Measurements from ENCODE around the gene TNS1. TPM values are rescaled to one million over a fixed set of nuclear protein-coding genes. Genes with fewer than 3 reads are reported as not detected.

Gene TNS1
- total RNA-seq, 1 experiment from 2014 or later: 6.2 TPM

DNA sequence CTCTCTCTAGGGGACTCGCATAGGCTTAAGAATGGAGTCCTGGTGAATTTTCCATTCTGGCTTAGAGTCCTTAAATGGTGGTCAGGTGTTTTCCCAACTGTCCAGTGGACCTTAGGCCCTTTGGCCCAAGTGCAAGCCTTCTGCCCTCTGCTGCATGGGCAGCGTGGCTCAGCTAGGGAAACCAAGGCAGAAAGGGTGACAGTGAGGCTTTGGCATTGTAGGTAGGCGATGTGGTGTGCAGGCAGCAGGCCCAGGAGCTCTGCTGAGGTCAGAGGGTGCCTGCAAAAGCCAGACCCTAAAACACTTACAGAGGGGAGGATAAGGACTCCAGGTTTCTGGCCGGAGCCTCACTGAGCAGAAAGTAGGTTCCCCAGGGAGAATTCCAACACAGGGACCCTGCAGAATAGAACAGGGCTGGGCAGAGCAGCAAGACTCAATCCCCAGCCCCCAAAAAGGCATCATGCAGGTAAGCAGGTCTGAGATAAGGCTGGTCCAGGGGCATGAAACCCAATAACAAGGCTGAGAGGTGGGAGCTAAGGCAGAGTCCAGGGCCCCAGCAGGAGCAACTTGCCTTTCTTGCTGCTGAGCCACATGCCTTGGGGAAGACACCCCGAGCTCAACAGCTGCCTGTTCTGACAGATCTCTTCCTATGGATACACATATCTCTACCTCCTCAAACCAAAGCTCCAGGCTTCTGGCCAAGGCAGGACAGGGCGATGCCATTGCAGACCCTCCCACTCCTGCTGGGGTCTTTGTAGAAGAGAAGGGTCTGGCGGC lies 199.7 kb downstream of the TNS1 start:
- H2AFZ ChIP-seq (ENCODE audit: low read depth, low read length, poor library complexity, severe bottlenecking): no peak overlapping the region
- H3K4me2 ChIP-seq (ENCODE audit: low read length): no peak overlapping the region
- H3K27me3 ChIP-seq (ENCODE audit: insufficient read depth, low read length): no peaks in the 10 kb centered on the region
- no peaks in the 10 kb centered on the region for H4K20me1 ChIP-seq (ENCODE audit: insufficient read depth)
- H3K79me2 ChIP-seq (ENCODE audit: insufficient read depth, low read length): no peaks in the 10 kb centered on the region
- H3K27ac ChIP-seq (ENCODE audit: low read depth, low read length): no peak overlapping the region
- no peak overlapping the region for H3K9ac ChIP-seq (ENCODE audit: low read length)
- no peak overlapping the region for H3K4me3 ChIP-seq (replicated peaks in 1 of 2; ENCODE audit: low read depth in 1 of 2, low read length in 2 of 2)
- ChIA-PET RAD21 (ENCODE audit: low non-redundant PET in 1 of 2, low total read pairs in 2 of 2, uncharacterized antibody in 2 of 2, unreplicated experiment in 2 of 2) (no interaction called here), POLR2A (no interaction called here), CTCF (no interaction called here)
- ATAC-seq (no peak), DNase-seq (ENCODE audit: low read depth, low spot score) (no peak)
- intact Hi-C loops (cut with micrococcal nuclease): no loop called here
- TF ChIP-seq SRF (IDR thresholded peaks at IDR 0.05; ENCODE audit: low read depth): no peak
- no peak for TF ChIP-seq ZBTB33 (IDR thresholded peaks at IDR 0.05; ENCODE audit: extremely low read depth, insufficient replicate concordance, low read length)
- no peak for TF ChIP-seq RAD21 (IDR thresholded peaks at IDR 0.05; ENCODE audit: low read depth)
- no peak for TF ChIP-seq POLR2A (IDR thresholded peaks at IDR 0.05; ENCODE audit: borderline replicate concordance, extremely low read depth, insufficient read depth, insufficient read length)
- TF ChIP-seq YY1 (IDR thresholded peaks at IDR 0.05; ENCODE audit: extremely low read depth, insufficient replicate concordance, low read depth, low read length): no peak
- TF ChIP-seq JUND (IDR thresholded peaks at IDR 0.05): no peak
- TF ChIP-seq, protein P1, sequence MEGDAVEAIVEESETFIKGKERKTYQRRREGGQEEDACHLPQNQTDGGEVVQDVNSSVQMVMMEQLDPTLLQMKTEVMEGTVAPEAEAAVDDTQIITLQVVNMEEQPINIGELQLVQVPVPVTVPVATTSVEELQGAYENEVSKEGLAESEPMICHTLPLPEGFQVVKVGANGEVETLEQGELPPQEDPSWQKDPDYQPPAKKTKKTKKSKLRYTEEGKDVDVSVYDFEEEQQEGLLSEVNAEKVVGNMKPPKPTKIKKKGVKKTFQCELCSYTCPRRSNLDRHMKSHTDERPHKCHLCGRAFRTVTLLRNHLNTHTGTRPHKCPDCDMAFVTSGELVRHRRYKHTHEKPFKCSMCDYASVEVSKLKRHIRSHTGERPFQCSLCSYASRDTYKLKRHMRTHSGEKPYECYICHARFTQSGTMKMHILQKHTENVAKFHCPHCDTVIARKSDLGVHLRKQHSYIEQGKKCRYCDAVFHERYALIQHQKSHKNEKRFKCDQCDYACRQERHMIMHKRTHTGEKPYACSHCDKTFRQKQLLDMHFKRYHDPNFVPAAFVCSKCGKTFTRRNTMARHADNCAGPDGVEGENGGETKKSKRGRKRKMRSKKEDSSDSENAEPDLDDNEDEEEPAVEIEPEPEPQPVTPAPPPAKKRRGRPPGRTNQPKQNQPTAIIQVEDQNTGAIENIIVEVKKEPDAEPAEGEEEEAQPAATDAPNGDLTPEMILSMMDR (IDR thresholded peaks at IDR 0.05 in 2 of 3, conservative IDR thresholded peaks at IDR 0.05 in 1 of 3; ENCODE audit: borderline replicate concordance in 1 of 3, insufficient read depth in 1 of 3, low read depth in 2 of 3, low read length in 2 of 3): no peak
- no peak for TF ChIP-seq SIN3A (IDR thresholded peaks at IDR 0.05; ENCODE audit: low read depth)
- no peak for TF ChIP-seq EZH2 (IDR thresholded peaks at IDR 0.05)
- TF ChIP-seq, protein P2, sequence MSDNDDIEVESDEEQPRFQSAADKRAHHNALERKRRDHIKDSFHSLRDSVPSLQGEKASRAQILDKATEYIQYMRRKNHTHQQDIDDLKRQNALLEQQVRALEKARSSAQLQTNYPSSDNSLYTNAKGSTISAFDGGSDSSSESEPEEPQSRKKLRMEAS (IDR thresholded peaks at IDR 0.05): no peak
- TF ChIP-seq ATF3 (IDR thresholded peaks at IDR 0.05): no peak
- TF ChIP-seq REST (IDR thresholded peaks at IDR 0.05; ENCODE audit: low read depth): no peak
- TF ChIP-seq CBX3 (IDR thresholded peaks at IDR 0.05; ENCODE audit: low read depth): no peak
- no peak for TF ChIP-seq EGR1 (IDR thresholded peaks at IDR 0.05; ENCODE audit: low read depth)
- no peak for TF ChIP-seq EZH2phosphoT487 (IDR thresholded peaks at IDR 0.05; ENCODE audit: borderline replicate concordance)
- TF ChIP-seq ELF1 (IDR thresholded peaks at IDR 0.05; ENCODE audit: borderline replicate concordance, low read depth): no peak
- BruUV-seq (replicated peaks): no TSS peak
- H3K36me3 ChIP-seq (ENCODE audit: control insufficient read depth in 1 of 2, insufficient read depth in 2 of 2, low read length in 2 of 2): no peaks in the 10 kb centered on the region
- H3K4me1 ChIP-seq (ENCODE audit: control insufficient read depth in 1 of 2, insufficient read depth in 2 of 2, low read length in 2 of 2): no peaks in the 10 kb centered on the region
- no peaks in the 10 kb centered on the region for H3K9me2 ChIP-seq (ENCODE audit: insufficient read depth)
- H3K9me3 ChIP-seq (ENCODE audit: control insufficient read depth in 1 of 2, insufficient read depth in 1 of 2, low read depth in 1 of 2, low read length in 2 of 2): no peaks in the 10 kb centered on the region

Measured in HCT116 (cell line).